Glomerular visceral epithelial cell (primary cell): ENCODE data around the gene RRAD.

ENCODE experiments used
- DNase-seq: peaks from one replicate; pipeline ENCODE4 v3.0.0-alpha.2; 2016; ENCODE audit errors: extremely low spot score

RRAD gene

DNA sequence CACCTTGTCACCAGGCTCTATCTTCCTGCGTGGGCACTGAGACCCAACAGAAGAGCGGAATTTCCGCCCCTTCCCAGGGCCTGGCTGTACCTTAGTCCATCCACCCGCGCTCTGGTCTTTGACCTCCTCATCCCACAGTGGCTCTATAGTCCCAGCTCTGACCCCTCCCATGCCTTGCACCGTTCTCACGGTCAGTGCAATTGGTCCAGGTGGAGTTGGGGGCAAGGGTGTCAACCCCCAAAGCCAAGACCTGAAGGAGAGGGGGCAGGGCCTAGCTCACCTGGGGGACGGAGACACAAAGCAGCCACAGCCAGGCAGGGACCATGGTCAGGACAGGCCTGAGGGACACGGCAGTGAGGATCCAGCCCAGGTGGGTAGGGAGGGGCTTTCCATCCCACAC is 7.6 kb downstream of the RRAD start:
- DNase-seq, result no peak

GRCh38 chr16:66916518-66916917 is 8.8 kb downstream of the RRAD start:
- no peak for DNase-seq

- no peak for DNase-seq
These were observed 10.3 kb downstream of the RRAD start for GRCh38 chr16:66915041-66915440.

DNA sequence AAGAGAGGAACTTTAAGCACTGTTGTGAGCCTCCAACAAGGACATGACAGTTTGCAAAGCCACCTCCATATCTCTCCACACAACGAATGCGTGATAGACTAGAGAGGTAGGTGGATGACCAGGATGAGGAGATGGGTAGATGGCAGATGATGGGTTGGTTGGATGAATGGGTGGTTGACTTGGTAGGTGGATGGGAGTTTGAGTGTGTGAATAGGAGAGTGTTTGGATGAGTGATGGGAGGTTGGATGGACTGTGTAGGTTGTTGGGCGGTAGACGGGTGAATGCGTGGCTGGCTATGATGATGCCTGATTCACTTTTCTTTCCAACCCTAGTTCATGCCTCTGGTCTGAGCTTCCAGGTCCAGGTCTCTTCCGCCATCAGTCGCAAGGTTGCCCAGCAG is 10.8 kb downstream of the RRAD start:
- no peak for DNase-seq

GRCh38 chr16:66913711-66914110 is 11.6 kb downstream of the RRAD start:
- DNase-seq, result no peak

GRCh38 chr16:66913081-66913480 is 12.3 kb downstream of the RRAD start:
- no peak for DNase-seq

GRCh38 chr16:66911801-66912200 is 13.5 kb downstream of the RRAD start:
- DNase-seq, result no peak

- DNase-seq, result no peak
These were observed 14.2 kb downstream of the RRAD start for GRCh38 chr16:66911112-66911511.

- DNase-seq, result no peak
These were observed 15.0 kb downstream of the RRAD start for GRCh38 chr16:66910175-66910940.

DNA sequence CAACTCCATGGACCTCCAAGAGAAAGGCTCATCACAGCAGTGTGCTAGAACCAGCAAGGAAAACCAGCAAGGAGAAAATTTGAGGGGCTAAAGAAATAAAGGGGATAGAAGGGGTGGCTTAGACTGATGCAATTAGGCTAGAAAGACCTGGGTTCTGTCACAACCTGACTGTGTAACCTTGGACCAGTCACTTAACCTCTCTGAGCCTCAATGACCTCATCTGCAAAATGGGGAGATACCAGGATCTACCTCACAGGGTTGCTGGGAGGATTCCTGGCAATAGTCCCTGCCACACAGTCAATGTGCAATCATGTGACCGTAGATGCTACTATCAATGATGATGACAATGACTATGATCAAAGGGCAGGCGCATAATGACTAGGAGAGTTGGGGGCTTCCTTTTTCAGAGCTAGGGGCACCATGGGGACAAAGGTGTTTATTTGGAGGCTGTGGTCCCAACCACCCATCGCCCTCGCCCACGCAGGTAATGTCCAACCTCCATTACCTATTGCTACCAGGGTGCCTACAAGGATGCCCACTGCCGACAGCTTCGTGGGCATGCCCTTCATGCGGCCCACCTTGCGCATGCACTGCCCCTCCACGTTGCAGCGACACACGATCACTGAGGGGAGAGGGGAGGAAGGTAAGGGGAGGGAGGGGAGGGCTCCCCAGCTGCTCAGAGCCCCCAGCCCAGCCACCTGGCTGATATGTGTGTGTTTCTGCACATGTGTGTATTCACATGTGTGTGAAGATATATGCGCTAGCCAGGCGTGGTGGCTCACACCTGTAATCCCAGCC is 16.4 kb downstream of the RRAD start:
- no peak for DNase-seq

DNA sequence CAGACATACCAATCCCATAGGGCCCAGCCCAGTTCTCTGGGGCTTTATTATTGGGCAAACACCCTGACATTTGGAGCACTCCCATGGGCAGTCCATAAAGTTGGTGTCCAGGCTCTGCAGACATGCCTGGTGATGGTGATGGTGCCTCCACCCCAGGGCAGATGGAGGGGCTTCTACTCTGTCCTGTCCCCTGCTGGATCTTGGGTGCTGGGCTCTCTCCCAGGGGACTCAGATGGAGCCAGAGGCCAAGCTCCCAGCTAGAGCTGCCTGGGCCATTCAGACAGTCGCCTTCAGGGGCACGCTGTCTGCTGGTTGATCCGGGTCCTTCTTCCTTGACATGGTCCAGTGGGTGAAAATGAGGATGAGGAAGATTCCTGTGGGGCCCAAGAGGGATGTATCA is 17.2 kb downstream of the RRAD start:
- DNase-seq, result no peak

GRCh38 chr16:66906916-66907836 is 18.2 kb downstream of the RRAD start:
- DNase-seq, result no peak

- no peak for DNase-seq
These were observed 19.4 kb downstream of the RRAD start for GRCh38 chr16:66905633-66906539.

DNA sequence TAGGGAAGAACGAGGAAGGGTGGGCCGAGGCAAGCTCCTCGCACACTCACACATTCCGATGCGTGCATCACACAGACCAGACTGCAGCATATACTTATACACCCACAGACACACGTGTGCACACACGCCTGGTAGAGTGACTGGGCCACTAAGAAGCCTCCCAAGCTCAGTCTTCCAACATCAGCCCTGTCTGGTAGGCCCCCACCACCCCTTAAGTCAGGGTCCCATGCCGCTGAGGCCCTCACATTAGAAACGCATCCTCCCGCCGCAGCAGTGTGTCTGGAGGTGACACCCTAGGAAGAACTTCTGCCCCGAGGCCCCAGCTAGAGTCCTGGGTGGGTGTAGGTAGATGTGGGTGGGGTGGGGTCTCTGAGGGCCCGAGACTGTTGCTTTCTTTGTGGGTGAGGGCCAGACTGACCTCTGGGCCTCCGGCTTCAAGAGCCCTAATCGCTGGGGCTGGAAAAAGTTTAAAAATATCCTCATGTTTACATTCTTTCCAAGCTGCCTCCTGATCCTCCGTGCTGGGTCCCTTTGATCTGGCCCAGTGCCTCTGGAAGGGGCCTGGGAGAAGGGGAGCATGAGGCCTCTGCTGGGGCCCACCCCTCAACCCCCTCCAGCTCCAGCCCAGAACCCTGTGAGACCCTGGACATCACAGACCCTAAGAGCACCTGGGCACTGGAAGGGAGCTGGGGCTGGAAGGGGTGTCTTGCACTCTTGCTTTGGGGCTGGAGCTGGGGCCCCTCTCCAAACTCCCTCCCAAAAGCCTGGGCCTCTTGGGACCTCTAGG is 20.3 kb downstream of the RRAD start:
- no peak for DNase-seq

GRCh38 chr16:66904428-66904845 is 20.9 kb downstream of the RRAD start:
- no peak for DNase-seq

DNA sequence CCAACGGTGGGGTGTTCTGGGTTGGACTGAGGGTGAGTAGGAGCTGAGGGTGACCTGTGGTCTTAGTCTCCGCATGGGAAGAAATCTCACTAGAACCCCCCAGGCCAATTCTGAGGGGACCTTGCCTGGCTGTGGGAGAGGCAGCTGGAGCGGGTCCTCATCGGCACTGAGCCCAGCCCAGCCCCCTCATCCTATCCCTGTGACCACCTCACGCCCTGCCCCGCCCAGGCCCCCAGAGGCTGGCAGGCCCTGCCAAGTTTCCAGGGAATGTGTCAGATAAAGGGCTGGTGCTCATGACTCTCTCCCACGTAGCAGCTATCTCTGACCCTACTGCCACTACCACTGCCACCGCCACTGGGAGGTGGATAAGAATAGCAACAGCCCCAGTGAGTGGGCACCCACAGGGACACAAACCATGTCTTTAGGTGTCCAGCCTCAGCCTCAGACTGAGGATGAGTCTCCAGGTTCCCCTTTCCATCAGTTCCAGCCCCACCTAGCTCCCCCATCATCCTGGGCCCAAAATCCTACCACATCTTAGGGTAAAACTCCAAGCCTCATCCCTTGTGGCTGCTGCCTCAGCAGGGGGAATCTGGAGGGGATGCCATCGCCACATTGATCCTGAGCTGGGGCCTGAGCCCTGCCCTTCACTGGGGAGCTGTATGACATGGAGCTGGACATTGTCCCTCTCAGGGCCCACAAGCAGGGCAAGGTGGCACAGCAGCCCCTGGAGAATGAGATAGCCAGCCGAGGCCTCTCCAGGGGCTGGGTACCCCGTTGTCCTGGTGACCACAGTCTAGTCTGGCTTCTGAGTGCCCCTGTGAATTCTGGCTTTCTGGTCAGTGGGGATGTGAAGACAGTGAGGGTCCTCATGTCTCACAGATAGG is 21.5 kb downstream of the RRAD start:
- no peak for DNase-seq

DNA sequence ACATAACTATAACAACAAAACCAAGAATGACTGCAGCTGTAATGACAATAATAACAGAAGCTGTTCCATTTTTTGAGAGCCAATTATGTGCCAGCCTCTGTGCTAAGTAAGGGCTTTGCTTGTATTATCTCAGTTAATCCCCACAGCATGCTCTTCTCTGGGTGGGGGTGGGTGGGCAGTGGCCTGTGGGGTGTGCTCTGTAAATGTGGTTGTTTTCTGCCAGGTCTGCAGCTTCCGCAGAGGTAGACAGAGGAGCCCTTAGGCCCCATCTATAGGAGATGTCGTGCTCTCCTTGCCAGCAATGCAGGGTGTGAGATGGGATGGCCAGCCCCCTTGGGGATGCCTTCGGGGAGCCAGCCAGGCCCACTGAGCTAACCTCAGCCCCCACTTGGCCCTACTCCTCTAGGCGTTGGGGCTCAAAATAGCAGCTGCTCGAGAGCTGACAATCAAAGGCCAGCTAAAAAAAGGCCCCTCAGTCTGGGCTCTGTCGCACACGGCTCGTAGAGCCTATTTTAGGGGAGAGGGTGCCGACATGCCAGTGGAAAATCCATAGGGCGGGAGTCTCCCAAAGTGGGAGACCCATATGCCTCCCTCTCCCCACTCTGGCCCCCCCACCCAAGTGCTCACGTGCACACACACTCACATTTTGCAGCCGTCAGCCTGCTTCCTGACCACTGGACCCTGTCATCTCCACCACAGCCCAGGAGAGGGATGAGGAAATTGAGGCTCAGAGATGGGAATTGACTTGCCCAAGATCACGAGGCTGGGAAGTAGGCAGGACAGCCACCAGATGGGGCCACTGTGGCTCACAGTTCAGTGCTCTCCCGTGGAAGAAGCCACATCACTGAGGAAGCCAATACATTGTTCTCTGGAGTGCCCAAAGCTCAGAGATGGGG is 22.4 kb downstream of the RRAD start:
- no peak for DNase-seq

- DNase-seq, result no peak
These were observed 23.7 kb downstream of the RRAD start for GRCh38 chr16:66901626-66902025.
